ENCODE results near the gene VPS41.

DNA sequence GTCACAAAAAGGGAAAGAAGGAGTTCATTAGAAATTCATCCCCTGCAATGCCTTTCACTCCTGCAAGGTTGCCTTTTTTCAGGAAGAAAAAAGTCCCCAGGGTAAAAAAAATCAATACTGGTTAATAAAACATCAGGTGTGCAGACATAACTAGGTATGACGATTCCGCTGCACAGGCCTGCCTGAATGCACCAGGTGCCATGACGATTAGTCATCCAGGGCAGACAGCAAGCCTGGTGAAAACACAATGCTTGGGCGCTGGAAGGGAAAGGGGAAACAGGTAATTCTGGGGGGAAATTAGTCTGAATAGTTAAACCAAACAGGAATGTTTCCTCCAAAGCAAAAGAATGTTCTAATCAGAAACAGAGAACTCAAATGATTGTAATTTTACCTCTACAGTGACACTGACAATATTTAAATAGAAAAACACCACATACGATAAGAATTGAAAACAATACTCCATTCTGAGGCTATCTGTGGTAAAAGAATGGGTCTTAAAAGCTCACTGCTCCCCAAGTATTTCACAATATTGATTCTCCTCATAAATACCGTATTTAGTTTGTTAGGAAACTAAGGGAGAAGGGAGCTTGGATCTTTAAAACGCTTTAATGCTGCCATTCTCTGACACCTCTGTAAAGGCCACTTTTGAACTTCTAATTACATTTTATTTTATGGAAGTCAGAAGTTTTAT lies 45.2 kb downstream of the VPS41 start:
- no peak for TF ChIP-seq POLR2A (IDR thresholded peaks at IDR 0.05)
- TF ChIP-seq, protein P1, sequence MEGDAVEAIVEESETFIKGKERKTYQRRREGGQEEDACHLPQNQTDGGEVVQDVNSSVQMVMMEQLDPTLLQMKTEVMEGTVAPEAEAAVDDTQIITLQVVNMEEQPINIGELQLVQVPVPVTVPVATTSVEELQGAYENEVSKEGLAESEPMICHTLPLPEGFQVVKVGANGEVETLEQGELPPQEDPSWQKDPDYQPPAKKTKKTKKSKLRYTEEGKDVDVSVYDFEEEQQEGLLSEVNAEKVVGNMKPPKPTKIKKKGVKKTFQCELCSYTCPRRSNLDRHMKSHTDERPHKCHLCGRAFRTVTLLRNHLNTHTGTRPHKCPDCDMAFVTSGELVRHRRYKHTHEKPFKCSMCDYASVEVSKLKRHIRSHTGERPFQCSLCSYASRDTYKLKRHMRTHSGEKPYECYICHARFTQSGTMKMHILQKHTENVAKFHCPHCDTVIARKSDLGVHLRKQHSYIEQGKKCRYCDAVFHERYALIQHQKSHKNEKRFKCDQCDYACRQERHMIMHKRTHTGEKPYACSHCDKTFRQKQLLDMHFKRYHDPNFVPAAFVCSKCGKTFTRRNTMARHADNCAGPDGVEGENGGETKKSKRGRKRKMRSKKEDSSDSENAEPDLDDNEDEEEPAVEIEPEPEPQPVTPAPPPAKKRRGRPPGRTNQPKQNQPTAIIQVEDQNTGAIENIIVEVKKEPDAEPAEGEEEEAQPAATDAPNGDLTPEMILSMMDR (IDR thresholded peaks at IDR 0.05): no peak
